Activated T-cell treated with anti-CD3 and anti-CD28 coated beads, Interleukin-2, amount 50 U/mL, for 48 hours (primary cell): ENCODE results near the gene VPS72.

Experiments used
- DNase-seq, 2 experiments: peaks; one replicate each; pipeline ENCODE4 v3.0.0-alpha.2; 2020

The VPS72 gene

DNA sequence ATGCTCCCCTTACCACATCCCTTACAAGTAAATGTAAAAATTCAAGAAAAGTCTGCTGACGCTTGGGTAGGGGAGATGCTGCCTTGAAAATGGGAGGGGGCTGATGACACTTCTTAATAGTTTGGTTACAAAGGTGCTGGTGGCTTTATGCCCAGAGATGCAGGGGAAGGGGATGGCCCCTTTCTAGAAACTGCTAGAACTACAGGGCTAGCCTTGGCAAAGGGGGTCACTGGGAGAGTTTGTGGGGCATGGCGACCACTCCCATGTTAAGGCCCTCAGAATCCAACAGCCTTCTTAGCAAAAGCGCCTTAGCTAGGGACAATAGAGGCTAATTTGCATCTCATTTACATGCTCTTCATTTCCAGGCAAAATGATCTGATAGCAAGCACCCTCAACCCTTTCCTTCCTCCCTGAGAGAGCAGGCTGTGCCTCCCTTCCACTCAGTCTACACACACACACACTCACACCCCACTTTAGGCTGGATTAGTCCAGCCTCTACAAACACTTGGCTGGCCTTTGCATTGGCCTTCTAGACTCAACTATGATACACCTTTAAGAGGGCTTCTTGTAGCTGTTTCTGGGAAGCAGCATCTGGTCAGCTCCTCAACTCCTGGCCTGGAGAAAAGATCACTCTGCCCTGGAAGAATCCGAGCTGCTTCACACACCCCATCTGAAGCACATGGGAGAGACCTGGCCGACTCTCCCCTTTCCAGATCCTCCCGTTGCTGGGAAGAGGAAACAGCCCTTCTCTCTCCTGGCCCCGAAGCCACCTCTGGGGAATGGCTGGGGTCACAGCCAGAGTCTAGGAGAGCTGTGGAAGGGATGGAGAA lies 45.3 kb downstream of the VPS72 start:
- no peak for DNase-seq

DNA sequence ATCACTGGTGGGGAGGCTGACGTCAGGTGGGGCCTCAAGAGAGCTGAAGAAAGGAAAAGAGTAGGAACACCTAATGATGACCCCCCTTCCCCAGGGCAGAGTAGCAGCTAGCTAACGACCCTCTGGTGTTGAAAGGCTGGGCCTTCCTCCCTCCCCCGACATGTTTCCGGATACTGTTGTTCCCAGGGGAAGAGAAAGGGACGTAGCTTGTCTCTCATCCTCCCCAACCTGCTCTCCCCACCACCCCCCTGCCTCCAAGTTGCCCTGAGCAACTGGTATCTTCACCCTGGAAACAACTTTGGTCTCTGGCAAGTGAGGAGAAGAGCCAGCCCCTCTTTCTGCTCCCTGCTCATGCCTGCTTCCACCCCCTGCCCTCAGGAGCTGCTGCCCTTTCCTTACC lies 46.0 kb downstream of the VPS72 start:
- no peak for DNase-seq

DNA sequence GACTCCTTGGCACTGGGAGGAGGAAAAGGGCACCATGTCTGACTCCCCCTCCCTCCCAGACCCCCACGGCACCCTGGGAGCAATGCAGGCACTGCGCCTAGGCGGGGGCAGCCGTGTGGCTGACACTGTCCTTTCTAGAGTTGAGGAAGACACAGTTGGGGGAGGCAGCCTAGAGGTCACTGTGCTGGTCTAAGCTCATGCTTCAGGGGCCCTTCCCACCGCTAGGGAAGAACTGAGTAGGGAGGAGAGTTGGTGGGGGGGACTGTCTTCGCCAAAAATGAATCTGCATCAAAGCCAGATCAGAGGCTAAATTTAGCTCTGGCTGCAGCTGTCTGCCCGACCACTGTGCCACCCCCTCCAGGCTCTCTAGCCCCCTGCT lies 47.0 kb downstream of the VPS72 start:
- DNase-seq = no peak

GRCh38 chr1:151142411-151143056 lies 47.5 kb downstream of the VPS72 start:
- DNase-seq = no peak

GRCh38 chr1:151137789-151138188 lies 52.2 kb downstream of the VPS72 start:
- no peak for DNase-seq

DNA sequence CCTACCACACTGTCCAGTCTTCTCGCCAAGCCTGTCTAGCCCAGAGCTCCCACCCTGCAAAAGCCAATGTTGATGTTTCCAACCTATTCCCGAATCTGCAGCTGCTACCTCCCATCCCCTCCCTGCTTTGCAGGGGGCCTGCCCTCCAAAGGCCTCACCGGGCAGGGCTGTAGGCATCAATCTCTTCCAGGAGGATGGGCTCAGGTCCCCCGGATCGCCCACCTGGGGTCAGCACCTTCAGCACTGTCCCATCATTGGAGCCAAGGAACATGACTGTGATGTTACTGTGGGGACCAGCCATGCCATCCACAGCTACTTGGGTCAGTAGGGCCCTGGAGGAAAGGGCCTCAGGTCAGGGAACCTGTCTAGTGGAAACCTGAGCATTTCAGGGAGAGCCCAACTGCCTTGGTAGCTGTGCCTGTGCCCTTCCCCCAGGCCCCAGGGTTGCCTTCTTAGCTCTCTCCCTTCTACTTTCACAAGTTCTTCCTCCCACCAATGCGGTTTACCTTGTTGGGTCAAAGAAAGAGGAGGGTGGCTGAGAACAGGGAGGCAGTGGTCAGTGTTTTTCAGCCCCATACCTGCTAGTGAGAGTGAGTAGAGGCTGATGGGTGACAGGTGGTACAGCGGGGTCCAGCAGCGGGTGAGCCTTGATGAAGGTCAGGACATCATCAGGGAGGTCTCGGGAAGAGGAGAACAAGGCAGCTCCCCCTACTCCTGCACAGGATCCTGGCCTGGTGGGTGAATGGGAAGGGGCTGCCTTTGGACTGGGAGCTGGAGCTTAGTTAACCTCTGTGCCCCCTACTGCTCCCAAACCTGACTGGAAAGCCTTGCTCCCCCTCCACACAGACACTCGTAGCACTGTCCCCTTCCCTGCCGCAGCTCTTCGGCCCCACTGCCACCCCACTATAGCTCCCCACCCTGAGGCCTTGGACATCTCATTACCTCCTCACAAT lies 54.3 kb downstream of the VPS72 start:
- no peak for DNase-seq

DNA sequence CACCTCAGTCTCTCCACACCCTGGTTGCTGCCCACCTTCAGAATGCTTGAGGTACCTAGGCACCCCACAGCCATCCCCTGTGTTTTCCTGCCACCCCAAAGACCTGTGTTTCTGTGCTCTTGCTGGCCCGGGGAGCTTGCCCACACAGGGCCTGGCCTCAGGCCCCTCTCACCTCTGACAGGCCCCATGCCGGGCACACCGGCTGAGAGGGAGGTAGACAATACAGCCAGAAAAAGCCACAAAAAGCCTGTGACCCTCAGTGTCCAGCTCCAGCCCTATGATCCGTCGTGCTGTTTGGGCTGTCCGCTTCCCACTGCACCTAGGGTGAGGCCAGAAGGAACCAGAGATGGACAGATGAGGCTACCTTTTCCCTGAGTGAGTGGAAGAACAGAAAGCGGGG lies 55.0 kb downstream of the VPS72 start:
- DNase-seq = no peak

- no peak for DNase-seq
These were observed 55.6 kb downstream of the VPS72 start for GRCh38 chr1:151134396-151134795.

DNA sequence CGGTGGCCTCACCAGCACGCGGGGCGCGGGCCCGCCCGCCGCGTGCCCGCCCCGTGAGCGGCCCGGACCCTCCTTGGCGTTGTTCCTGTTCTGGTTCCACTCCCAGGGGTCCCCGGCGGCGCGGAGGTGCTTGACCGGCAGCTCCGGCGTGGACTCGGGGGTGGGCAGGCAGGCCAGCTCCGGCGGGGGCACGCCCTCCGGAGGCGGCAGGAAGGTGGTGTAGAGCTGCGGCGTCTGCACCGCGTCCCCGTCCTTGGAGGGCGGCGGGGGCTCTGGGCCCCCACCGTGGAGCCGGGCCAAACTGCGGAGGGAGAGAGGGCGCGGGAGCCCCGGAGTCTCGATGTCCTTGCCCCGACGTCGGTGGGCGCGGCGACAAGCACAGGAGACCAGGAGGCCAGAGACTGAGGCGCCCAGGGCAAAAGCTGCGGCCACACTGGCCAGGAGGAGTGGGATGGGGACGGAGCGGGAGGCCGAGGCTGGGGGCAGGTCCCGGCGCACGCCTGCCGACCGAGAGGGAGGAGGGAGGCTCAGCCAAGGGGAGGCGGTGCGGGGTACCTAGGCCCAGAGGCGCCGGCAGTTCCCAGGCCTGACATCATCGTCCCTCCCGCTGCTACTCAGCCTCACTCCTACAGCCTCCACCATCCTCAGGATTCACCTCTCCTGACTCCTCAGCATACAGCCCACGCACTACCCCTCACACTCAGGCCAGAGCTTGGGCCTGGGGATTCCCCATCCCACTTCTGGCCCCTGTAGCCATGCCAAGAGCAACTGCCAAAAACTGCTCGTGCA lies 56.8 kb downstream of the VPS72 start:
- no peak for DNase-seq

- DNase-seq = no peak
These were observed 57.5 kb downstream of the VPS72 start for GRCh38 chr1:151132335-151133017.

GRCh38 chr1:151131701-151132334 lies 58.2 kb downstream of the VPS72 start:
- peak in 1 of 2 experiments; percentile 26 for DNase-seq

DNA sequence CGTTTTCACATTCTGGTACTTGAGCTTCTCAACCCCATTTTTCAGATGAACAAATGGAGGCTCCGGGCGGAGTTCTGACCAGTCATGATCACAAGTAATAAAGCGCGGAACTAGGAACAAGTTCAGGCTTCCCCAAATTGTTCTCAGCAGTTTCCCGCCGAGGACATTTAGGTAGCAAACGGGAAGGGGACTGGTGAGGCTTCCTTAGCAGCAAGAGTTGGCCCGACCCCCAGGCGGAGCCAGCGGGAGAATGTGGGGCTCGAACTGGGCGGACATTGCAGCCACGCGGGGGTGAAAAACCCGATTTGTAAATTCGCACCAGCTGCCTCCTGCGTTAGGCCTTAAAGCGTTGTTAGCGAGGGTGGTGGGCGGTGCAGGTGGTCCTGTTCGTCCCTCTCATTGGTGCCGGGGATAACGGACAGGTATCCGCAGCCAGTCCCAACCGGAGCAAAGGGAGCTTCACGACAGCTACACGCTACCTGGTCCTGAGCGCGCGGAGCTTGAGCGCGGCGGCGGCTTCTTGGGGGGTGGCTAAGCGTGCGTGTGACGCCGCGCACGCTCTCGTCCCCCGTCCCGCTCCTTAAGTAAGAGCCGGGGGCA lies 58.9 kb downstream of the VPS72 start:
- peak; percentile 86 to 90 for DNase-seq

GRCh38 chr1:151128800-151129199 lies 61.2 kb downstream of the VPS72 start:
- no peak for DNase-seq
